SK-N-SH treated with all-trans-retinoic acid at 6 μM for 48 hours (cell line): ENCODE data around the gene INTS14.

ENCODE experiments used
- BACH2 ChIP-seq: fragments of 250-450 bp; sonication (Bioruptor Pico); IDR thresholded peaks from 2 replicates; pipeline ENCODE4 v1.9.0; 2021; ENCODE audit warnings: mild to moderate bottlenecking, borderline replicate concordance
- OSR1 ChIP-seq: fragments of 250-450 bp; sonication (Bioruptor Pico); IDR thresholded peaks from 2 replicates; pipeline ENCODE4 v1.8.0; 2022; ENCODE audit warnings: moderate library complexity, mild to moderate bottlenecking, inconsistent platforms
- PATZ1 ChIP-seq: fragments of 250-450 bp; sonication (Bioruptor Pico); IDR thresholded peaks from 2 replicates; pipeline ENCODE4 v1.8.0; 2020; ENCODE audit warnings: mild to moderate bottlenecking, moderate library complexity, borderline replicate concordance
- PPARA ChIP-seq: fragments of 250-450 bp; sonication (Bioruptor Pico); IDR thresholded peaks from 2 replicates; pipeline ENCODE4 v1.5.0; 2020; ENCODE audit warnings: mild to moderate bottlenecking, borderline replicate concordance
- RARB ChIP-seq: fragments of 250-450 bp; sonication (Bioruptor Pico); IDR thresholded peaks from 2 replicates; pipeline ENCODE4 v1.8.0; 2021; ENCODE audit warnings: mild to moderate bottlenecking, moderate library complexity
- SNAI2 ChIP-seq: fragments of 250-450 bp; sonication (Bioruptor Pico); IDR thresholded peaks from 2 replicates; pipeline ENCODE4 v1.5.0; 2020; ENCODE audit warnings: mild to moderate bottlenecking, moderate library complexity
- TCF4 ChIP-seq: fragments of 250-450 bp; sonication (Bioruptor Pico); IDR thresholded peaks from 2 replicates; pipeline ENCODE4 v1.8.0; 2021; ENCODE audit warnings: mild to moderate bottlenecking, moderate library complexity, borderline replicate concordance
- TSHZ2 ChIP-seq: fragments of 250-450 bp; sonication (Bioruptor Pico); IDR thresholded peaks from 2 replicates; pipeline ENCODE4 v1.5.0; 2020; ENCODE audit warnings: mild to moderate bottlenecking, moderate library complexity
- ZC3H10 ChIP-seq: fragments of 250-450 bp; sonication (Bioruptor Pico); IDR thresholded peaks from 2 replicates; pipeline ENCODE4 v1.5.1; 2021; ENCODE audit warnings: mild to moderate bottlenecking, moderate library complexity
- ZFP3 ChIP-seq: fragments of 250-450 bp; sonication (Bioruptor Pico); IDR thresholded peaks from 2 replicates; pipeline ENCODE4 v1.5.0; 2020; ENCODE audit warnings: mild to moderate bottlenecking, moderate library complexity
- ZNF70 ChIP-seq: fragments of 450-650 bp; formaldehyde crosslinking; IDR thresholded peaks from 2 replicates; pipeline ENCODE4 v1.5.0; 2020; ENCODE audit warnings: mild to moderate bottlenecking, moderate library complexity

GRCh38 chr15:65576664-65577063 is 34.3 kb downstream of the INTS14 start:
- no peak for TF ChIP-seq OSR1 (CRISPR knock-in tag)
- TF ChIP-seq TSHZ2 (CRISPR knock-in tag) = no peak
- TF ChIP-seq PATZ1 (CRISPR knock-in tag) = no peak
- no peak for TF ChIP-seq BACH2 (CRISPR knock-in tag)
- TF ChIP-seq RARB (CRISPR knock-in tag) = no peak
- no peak for TF ChIP-seq ZC3H10 (CRISPR knock-in tag)
- TF ChIP-seq ZNF70 = no peak
- TF ChIP-seq TCF4 (CRISPR knock-in tag) = no peak
- no peak for TF ChIP-seq PPARA
- no peak for TF ChIP-seq SNAI2
- TF ChIP-seq ZFP3 (CRISPR knock-in tag) = no peak
